Measurements from ENCODE around the gene SLCO2A1.

The SLCO2A1 gene

DNA sequence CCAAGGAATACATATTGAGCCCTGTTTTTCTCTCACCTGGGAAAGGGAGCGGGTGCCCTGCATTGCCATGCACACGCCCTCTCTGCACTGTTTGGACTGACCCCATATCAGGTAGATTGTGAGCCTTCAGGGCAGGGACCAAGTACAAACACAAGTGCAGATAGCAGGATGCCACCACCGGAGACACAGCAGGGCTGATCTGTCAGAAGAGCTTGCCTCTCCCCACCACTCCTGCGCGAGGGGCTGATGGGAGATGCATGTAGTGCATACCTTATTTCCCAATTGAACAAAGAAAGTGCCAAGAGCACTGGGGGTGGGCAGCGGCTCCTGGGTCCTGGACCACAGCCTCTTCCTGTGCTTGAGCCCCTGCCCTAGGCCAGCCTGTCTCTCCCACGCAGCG, 9.0 kb upstream of the SLCO2A1 start (continued):
- TF ChIP-seq ZC3H10 (CRISPR knock-in tag; IDR thresholded peaks at IDR 0.05) (no peak), BACH2 (CRISPR knock-in tag; IDR thresholded peaks at IDR 0.05; ENCODE audit: borderline replicate concordance) (no peak)
- TF ChIP-seq, protein P1, sequence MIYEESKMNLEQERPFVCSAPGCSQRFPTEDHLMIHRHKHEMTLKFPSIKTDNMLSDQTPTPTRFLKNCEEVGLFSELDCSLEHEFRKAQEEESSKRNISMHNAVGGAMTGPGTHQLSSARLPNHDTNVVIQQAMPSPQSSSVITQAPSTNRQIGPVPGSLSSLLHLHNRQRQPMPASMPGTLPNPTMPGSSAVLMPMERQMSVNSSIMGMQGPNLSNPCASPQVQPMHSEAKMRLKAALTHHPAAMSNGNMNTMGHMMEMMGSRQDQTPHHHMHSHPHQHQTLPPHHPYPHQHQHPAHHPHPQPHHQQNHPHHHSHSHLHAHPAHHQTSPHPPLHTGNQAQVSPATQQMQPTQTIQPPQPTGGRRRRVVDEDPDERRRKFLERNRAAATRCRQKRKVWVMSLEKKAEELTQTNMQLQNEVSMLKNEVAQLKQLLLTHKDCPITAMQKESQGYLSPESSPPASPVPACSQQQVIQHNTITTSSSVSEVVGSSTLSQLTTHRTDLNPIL (CRISPR knock-in tag; IDR thresholded peaks at IDR 0.05; ENCODE audit: low read depth), result no peak

DNA sequence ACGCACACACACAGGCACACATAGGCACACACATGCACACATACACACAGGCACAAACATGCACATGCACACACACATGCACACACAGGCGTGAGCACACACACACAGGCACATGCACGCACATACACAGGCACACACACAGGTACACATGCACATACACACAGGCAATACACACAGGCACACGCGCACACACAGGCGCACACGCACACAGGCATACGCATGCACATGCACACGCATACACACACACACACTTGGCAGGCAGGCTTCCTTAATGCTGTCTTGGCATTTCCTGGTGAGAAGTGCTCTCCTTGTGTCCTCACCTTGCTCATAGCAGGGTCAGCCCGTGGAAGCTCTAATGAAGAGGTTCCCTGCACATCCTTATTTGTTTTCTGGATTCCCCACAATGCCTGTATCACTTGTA, 8.4 kb upstream of the SLCO2A1 start:
- TF ChIP-seq OSR1 (CRISPR knock-in tag; IDR thresholded peaks at IDR 0.05) (no peak), ESRRG (CRISPR knock-in tag; IDR thresholded peaks at IDR 0.05) (no peak), ZNF70 (CRISPR knock-in tag; IDR thresholded peaks at IDR 0.05) (no peak), ZFP30 (CRISPR knock-in tag; IDR thresholded peaks at IDR 0.05) (no peak), PPARA (CRISPR knock-in tag; IDR thresholded peaks at IDR 0.05; ENCODE audit: borderline replicate concordance) (no peak), TCF4 (CRISPR knock-in tag; IDR thresholded peaks at IDR 0.05; ENCODE audit: borderline replicate concordance) (no peak), BACH2 (CRISPR knock-in tag; IDR thresholded peaks at IDR 0.05; ENCODE audit: borderline replicate concordance) (no peak), ARNTL (CRISPR knock-in tag; IDR thresholded peaks at IDR 0.05; ENCODE audit: borderline replicate concordance, low read depth) (no peak)
- TF ChIP-seq, protein P1 (CRISPR knock-in tag; IDR thresholded peaks at IDR 0.05; ENCODE audit: low read depth), result no peak
- TF ChIP-seq, protein P2, sequence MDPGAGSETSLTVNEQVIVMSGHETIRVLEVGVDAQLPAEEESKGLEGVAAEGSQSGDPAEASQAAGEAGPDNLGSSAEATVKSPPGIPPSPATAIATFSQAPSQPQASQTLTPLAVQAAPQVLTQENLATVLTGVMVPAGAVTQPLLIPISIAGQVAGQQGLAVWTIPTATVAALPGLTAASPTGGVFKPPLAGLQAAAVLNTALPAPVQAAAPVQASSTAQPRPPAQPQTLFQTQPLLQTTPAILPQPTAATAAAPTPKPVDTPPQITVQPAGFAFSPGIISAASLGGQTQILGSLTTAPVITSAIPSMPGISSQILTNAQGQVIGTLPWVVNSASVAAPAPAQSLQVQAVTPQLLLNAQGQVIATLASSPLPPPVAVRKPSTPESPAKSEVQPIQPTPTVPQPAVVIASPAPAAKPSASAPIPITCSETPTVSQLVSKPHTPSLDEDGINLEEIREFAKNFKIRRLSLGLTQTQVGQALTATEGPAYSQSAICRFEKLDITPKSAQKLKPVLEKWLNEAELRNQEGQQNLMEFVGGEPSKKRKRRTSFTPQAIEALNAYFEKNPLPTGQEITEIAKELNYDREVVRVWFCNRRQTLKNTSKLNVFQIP (CRISPR knock-in tag; IDR thresholded peaks at IDR 0.05; ENCODE audit: borderline replicate concordance, low read depth), result no peak
- ATAC-seq, result no peak

DNA sequence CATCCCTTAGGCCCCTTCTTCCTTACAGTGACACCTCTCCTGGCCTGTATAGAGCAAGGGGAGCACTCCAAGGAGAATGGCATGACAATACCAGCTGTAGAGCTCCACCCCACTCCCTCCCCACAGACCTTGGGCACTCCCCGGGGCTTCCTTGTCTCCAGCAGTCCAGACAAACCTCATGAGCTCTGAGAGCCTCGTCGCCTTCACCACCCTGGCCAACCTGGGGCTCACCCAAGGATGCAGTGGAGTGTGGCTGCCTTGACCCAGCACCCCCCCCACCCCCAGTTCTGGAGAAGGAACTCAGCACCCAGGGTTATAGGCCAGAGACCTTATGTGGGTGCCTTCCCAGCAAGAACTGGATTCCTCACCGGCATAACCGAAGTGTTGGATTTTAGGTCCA, 7.4 kb upstream of the SLCO2A1 start:
- ATAC-seq, result no peak

DNA sequence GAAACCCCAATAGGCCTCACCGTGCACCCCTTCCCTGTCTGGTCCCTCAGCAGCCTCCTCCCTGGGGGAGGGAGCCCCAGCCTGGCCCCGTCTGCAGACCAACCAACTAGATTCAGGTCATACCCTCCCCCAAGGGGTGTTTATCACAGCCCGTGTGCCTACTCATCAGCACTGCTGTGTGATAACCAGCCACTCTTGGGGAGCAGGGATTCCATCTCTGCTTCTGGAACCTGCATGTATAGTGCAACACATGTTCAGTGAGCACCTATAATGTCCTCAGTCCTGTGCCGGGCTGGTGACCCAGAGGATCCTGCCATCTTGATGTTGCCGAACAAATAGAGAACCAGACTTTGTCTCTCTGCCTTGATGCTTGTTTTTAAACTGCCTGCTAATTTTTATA, 6.6 kb upstream of the SLCO2A1 start:
- ATAC-seq, result no peak
- TF ChIP-seq, protein P3, sequence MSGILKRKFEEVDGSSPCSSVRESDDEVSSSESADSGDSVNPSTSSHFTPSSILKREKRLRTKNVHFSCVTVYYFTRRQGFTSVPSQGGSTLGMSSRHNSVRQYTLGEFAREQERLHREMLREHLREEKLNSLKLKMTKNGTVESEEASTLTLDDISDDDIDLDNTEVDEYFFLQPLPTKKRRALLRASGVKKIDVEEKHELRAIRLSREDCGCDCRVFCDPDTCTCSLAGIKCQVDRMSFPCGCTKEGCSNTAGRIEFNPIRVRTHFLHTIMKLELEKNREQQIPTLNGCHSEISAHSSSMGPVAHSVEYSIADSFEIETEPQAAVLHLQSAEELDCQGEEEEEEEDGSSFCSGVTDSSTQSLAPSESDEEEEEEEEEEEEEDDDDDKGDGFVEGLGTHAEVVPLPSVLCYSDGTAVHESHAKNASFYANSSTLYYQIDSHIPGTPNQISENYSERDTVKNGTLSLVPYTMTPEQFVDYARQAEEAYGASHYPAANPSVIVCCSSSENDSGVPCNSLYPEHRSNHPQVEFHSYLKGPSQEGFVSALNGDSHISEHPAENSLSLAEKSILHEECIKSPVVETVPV (CRISPR knock-in tag; IDR thresholded peaks at IDR 0.05), result no peak
- TF ChIP-seq SNAI2 (CRISPR knock-in tag; IDR thresholded peaks at IDR 0.05) (no peak), ZC3H10 (CRISPR knock-in tag; IDR thresholded peaks at IDR 0.05) (no peak), ZNF565 (CRISPR knock-in tag; conservative IDR thresholded peaks at IDR 0.05; ENCODE audit: low read depth) (no peak), ZFP30 (CRISPR knock-in tag; IDR thresholded peaks at IDR 0.05) (no peak), BACH2 (CRISPR knock-in tag; IDR thresholded peaks at IDR 0.05; ENCODE audit: borderline replicate concordance) (no peak), OSR1 (CRISPR knock-in tag; IDR thresholded peaks at IDR 0.05) (no peak), ESRRG (CRISPR knock-in tag; IDR thresholded peaks at IDR 0.05) (no peak), ARNTL (CRISPR knock-in tag; IDR thresholded peaks at IDR 0.05; ENCODE audit: borderline replicate concordance, low read depth) (no peak), RARB (CRISPR knock-in tag; IDR thresholded peaks at IDR 0.05) (no peak), PPARA (CRISPR knock-in tag; IDR thresholded peaks at IDR 0.05; ENCODE audit: borderline replicate concordance) (no peak), ZNF8 (CRISPR knock-in tag; IDR thresholded peaks at IDR 0.05) (no peak), TOX (CRISPR knock-in tag; IDR thresholded peaks at IDR 0.05; ENCODE audit: borderline replicate concordance) (no peak), ISL1 (CRISPR knock-in tag; IDR thresholded peaks at IDR 0.05) (no peak), GLIS3 (CRISPR knock-in tag; IDR thresholded peaks at IDR 0.05) (no peak), ZNF70 (CRISPR knock-in tag; IDR thresholded peaks at IDR 0.05) (no peak), ZFP3 (CRISPR knock-in tag; IDR thresholded peaks at IDR 0.05) (no peak)
- TF ChIP-seq, protein P1 (CRISPR knock-in tag; IDR thresholded peaks at IDR 0.05; ENCODE audit: low read depth), result no peak
- TF ChIP-seq, protein P4, sequence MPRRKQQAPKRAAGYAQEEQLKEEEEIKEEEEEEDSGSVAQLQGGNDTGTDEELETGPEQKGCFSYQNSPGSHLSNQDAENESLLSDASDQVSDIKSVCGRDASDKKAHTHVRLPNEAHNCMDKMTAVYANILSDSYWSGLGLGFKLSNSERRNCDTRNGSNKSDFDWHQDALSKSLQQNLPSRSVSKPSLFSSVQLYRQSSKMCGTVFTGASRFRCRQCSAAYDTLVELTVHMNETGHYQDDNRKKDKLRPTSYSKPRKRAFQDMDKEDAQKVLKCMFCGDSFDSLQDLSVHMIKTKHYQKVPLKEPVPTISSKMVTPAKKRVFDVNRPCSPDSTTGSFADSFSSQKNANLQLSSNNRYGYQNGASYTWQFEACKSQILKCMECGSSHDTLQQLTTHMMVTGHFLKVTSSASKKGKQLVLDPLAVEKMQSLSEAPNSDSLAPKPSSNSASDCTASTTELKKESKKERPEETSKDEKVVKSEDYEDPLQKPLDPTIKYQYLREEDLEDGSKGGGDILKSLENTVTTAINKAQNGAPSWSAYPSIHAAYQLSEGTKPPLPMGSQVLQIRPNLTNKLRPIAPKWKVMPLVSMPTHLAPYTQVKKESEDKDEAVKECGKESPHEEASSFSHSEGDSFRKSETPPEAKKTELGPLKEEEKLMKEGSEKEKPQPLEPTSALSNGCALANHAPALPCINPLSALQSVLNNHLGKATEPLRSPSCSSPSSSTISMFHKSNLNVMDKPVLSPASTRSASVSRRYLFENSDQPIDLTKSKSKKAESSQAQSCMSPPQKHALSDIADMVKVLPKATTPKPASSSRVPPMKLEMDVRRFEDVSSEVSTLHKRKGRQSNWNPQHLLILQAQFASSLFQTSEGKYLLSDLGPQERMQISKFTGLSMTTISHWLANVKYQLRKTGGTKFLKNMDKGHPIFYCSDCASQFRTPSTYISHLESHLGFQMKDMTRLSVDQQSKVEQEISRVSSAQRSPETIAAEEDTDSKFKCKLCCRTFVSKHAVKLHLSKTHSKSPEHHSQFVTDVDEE (CRISPR knock-in tag; IDR thresholded peaks at IDR 0.05), result no peak

More for the DNA sequence above, 7.4 kb upstream of the SLCO2A1 start:
- TF ChIP-seq PPARA (CRISPR knock-in tag; IDR thresholded peaks at IDR 0.05; ENCODE audit: borderline replicate concordance) (no peak), ZNF70 (CRISPR knock-in tag; IDR thresholded peaks at IDR 0.05) (no peak), TCF4 (CRISPR knock-in tag; IDR thresholded peaks at IDR 0.05; ENCODE audit: borderline replicate concordance) (no peak), SNAI2 (CRISPR knock-in tag; IDR thresholded peaks at IDR 0.05) (no peak), BACH2 (CRISPR knock-in tag; IDR thresholded peaks at IDR 0.05; ENCODE audit: borderline replicate concordance) (no peak), ZFP30 (CRISPR knock-in tag; IDR thresholded peaks at IDR 0.05) (no peak), GLIS3 (CRISPR knock-in tag; IDR thresholded peaks at IDR 0.05) (no peak)
